Measurements from ENCODE around the gene CACNA2D3.

DNA sequence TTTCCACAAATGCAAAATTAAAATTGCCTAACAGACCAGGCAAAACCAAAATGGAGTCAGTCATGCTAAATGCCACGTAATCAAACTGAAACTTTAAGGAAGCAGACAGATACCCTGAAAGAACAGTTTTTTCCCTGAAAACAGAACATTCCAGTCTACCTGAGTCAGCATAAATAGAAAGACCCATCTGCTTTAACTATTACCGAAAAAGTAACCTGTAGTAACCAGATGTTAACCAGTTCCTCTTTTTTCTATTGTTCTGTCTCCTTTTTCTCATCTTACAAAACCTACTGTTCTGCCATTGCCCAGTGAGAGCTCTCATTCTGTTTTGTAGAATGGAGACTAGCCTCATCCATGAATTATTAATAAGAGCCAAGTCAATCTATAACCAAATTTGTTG, 286.0 kb downstream of the CACNA2D3 start:
- TF ChIP-seq, protein P1, sequence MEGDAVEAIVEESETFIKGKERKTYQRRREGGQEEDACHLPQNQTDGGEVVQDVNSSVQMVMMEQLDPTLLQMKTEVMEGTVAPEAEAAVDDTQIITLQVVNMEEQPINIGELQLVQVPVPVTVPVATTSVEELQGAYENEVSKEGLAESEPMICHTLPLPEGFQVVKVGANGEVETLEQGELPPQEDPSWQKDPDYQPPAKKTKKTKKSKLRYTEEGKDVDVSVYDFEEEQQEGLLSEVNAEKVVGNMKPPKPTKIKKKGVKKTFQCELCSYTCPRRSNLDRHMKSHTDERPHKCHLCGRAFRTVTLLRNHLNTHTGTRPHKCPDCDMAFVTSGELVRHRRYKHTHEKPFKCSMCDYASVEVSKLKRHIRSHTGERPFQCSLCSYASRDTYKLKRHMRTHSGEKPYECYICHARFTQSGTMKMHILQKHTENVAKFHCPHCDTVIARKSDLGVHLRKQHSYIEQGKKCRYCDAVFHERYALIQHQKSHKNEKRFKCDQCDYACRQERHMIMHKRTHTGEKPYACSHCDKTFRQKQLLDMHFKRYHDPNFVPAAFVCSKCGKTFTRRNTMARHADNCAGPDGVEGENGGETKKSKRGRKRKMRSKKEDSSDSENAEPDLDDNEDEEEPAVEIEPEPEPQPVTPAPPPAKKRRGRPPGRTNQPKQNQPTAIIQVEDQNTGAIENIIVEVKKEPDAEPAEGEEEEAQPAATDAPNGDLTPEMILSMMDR (IDR thresholded peaks at IDR 0.05), result no peak
- no peak for TF ChIP-seq ZFX (IDR thresholded peaks at IDR 0.05; ENCODE audit: borderline replicate concordance)
